ENCODE data around the gene HIPK2.
A peak's percentile ranks its signal among the peaks of the same experiment; 100 is the strongest.

Gene HIPK2

GRCh38 chr7:139580435-139580834 lies 197.4 kb downstream of the HIPK2 start:
- no peak for DNase-seq

GRCh38 chr7:139576179-139576973 lies 201.4 kb downstream of the HIPK2 start:
- no peak for DNase-seq

GRCh38 chr7:139575338-139575680 lies 202.5 kb downstream of the HIPK2 start:
- no peak for DNase-seq

GRCh38 chr7:139574618-139575337 lies 203.0 kb downstream of the HIPK2 start:
- no peak for DNase-seq

GRCh38 chr7:139573871-139574270 lies 203.9 kb downstream of the HIPK2 start:
- DNase-seq = no peak

- DNase-seq = no peak
Observed at GRCh38 chr7:139572704-139573385, 205.0 kb downstream of the HIPK2 start.

- DNase-seq = no peak
Observed at GRCh38 chr7:139572071-139572470, 205.7 kb downstream of the HIPK2 start.

- DNase-seq = no peak
Observed at GRCh38 chr7:139571651-139572050, 206.1 kb downstream of the HIPK2 start.

- DNase-seq = no peak
Observed at GRCh38 chr7:139571190-139571589, 206.6 kb downstream of the HIPK2 start.

GRCh38 chr7:139570626-139571025 lies 207.2 kb downstream of the HIPK2 start:
- no peak for DNase-seq

- no peak for DNase-seq
Observed at GRCh38 chr7:139570119-139570518, 207.7 kb downstream of the HIPK2 start.

- DNase-seq = no peak
Observed at GRCh38 chr7:139568813-139569490, 208.8 kb downstream of the HIPK2 start.

GRCh38 chr7:139568346-139568675 lies 209.5 kb downstream of the HIPK2 start:
- no peak for DNase-seq

GRCh38 chr7:139567647-139568345 lies 210.0 kb downstream of the HIPK2 start:
- no peak for DNase-seq

GRCh38 chr7:139566736-139567646 lies 210.8 kb downstream of the HIPK2 start:
- no peak for DNase-seq

GRCh38 chr7:139566075-139566474 lies 211.7 kb downstream of the HIPK2 start:
- DNase-seq = no peak

GRCh38 chr7:139563856-139564255 lies 213.9 kb downstream of the HIPK2 start:
- no peak for DNase-seq

GRCh38 chr7:139562961-139563565 lies 214.7 kb downstream of the HIPK2 start:
- DNase-seq = no peak

- no peak for DNase-seq
Observed at GRCh38 chr7:139562491-139562890, 215.3 kb downstream of the HIPK2 start.

GRCh38 chr7:139560678-139561077 lies 217.1 kb downstream of the HIPK2 start:
- DNase-seq = peak; percentile 68

- DNase-seq = no peak
Observed at GRCh38 chr7:139560199-139560598, 217.6 kb downstream of the HIPK2 start.
